Raji (cell line): ENCODE measurements around the gene ETFDH.

Experiments
- POLR2A ChIP-seq: IDR thresholded peaks from 2 replicates; pipeline ENCODE4 v1.6.1; 2011; ENCODE audit warnings: low read depth, low read length, control low read depth; ENCODE audit not compliant: insufficient read depth

ETFDH gene

DNA sequence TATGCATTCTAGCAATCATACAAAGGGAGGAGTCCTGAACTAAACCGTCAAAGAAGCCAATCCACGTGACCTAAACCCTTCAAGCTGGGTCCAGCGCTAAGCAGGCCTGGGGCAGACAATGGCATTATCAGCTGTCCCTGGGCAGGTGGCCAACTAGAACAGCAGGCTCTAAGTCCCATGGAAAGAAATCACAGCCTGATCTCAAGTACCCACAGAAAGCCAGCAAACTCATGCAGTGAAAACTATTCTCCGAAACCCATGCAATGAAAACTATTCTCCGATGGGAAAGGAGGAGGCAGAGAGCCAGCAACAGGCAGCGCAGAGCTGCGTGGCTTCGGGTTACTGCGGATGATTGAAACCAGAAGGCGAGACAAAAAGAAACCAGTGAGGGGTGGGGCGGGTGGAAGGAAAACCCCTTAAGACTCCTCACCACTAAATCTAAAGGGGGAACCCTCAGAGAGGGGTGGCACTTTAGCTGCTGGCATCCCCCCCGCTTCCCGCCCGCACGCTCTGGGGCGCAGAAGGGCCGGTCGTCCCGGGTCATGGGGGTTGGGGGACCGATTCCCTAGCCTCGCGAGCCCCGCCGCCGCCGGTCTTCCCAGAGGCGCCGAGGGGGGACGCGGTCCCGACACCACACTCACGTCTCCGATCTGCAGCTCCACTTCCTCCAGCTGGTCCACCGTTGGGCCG, 976 bp upstream of the ETFDH start:
- no peak for TF ChIP-seq POLR2A

DNA sequence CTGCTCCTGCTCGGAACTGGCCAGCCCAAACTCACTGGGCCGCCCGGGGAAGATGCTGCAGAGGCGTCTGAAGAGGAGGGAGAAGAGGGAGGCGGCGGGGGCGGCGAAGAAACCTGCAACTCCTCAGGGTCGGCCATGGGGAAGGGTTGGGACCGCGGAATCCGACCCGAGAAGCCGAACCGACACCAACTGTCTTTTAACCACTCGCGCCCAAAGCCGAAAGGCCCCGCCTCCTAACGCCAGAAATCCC, 506 bp upstream of the ETFDH start, which contains the start of gene C4orf46:
Gene C4orf46 (minus strand): TSS at position 223 of the 250 bp plus-strand sequence. CDS start 86 bp downstream, at position 137.
- TF ChIP-seq POLR2A, result peak; percentile 65

DNA sequence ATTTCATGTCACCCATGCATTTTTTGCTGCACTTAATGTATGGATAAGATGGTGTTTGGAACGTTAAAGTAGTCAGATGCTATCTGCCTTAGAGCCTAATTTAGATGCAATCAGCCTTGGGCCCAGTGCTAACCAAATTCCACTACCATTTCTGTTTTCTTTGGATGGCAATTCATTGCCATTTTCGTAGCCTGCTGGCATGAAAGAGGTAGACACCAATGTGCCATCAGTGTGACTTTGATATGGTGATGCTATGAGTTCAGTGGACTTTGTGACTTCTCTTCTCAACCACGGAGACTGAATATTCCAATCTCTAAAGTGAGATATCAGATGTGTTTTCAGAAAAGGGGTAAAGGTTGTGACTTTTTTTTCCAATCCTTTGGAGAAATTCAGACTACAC, 1.5 kb downstream of the ETFDH start:
- TF ChIP-seq POLR2A, result no peak

DNA sequence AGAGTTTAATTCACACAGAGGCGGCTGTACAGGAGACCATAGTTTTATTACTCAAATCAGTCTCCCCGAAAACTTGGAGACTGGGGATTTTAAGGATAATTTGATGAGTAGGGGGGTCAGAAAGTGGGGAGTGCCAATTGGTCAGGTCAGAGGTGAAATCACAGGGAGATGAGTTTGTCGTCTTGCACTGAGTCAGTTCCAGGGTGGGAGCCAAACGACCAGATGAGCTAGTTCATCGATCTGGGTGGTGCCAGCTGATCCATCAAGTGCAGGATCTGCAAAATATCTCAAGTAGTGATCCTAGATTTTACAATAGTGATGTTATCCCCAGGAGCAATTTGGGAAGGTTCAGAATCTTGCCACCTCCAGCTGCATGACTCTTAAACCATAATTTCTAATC, 4.0 kb downstream of the ETFDH start:
- no peak for TF ChIP-seq POLR2A

DNA sequence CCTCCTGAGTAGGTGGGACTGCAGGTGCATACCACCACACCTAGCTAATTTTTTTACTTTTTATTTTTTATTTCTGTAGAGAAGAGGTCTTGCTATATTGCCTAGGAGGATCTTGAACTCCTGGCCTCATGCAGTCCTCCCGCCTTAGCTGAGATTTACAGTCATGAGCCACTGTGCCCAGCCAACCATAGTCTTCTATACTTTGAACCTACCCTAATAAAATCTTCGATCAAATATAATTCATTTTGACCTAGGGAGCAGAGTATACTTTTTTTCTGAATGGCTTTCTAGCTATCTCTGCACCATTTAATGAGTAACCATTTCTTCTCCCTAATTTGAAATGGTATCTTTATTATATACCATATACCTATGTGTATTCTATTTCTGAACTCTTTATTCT, 6.7 kb downstream of the ETFDH start:
- no peak for TF ChIP-seq POLR2A

DNA sequence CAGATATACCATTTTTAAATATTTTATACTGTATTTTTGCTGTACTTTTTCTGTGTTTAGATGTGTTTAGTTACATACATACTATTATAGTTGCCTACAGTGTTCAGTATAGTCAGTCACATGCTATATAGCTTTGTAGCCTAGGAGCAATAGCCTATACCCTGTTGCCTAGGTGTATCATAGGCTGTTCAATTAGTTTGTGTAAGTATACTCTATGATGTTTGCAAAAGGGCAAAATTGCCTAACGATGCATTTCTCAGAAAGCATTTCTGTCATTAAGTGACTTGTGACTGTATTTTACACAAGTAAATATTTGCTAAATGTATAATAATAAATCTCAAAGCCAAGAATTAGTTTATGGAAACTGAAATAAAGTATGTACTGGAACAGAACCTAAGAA, 9.5 kb downstream of the ETFDH start:
- TF ChIP-seq POLR2A, result no peak

DNA sequence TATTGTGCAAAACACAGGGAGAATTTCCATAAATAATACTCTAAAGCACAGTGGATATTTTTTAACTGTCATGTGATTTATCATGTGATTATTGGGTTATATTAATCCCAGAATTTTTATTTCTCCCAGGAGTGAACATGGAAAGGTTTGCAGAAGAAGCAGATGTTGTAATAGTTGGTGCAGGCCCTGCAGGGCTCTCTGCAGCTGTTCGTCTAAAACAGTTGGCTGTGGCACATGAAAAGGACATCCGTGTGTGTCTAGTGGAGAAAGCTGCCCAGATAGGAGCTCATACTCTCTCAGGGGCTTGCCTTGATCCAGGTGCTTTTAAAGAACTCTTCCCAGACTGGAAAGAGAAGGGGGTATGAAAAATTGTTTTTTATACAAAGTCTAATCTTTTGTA, 10.0 kb downstream of the ETFDH start:
- no peak for TF ChIP-seq POLR2A

DNA sequence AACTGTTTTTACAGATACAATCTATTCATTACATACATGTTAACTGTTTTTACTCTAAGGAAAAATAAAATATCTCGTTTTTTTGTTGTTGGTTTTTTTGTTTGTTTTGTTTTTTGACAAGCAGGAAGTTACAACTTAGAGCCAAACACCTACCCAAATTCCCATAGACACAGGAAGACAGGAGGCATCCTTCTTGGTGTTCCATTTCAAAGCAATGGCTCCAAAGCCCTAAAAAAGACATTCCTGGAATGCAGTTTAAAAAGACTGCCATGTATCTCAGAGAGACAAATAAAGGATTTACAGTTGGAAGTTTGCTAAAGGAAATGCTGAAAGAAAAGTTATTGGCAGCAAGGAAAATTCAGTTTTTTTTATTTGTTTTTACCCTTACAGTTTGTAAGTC, 16.7 kb downstream of the ETFDH start:
- TF ChIP-seq POLR2A, result no peak

DNA sequence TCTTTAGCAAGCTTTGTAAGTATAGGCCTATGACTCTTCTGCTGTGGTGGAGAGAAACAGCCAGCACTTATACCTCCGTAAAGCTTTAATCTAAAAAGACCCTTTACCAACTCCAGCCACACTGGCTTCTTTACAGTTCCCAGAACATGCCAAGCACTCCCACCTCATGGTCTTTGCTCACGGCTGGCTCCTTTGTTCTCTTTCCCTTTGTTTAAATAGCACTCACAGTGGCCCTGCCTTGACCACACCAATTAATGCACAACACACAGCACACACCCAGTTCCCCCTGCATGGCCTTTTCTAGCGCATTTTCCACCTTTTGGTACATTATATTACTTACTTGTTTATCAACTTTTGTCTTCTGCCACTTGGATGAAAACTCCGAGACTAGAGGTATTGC, 32.2 kb downstream of the ETFDH start:
- TF ChIP-seq POLR2A, result no peak

DNA sequence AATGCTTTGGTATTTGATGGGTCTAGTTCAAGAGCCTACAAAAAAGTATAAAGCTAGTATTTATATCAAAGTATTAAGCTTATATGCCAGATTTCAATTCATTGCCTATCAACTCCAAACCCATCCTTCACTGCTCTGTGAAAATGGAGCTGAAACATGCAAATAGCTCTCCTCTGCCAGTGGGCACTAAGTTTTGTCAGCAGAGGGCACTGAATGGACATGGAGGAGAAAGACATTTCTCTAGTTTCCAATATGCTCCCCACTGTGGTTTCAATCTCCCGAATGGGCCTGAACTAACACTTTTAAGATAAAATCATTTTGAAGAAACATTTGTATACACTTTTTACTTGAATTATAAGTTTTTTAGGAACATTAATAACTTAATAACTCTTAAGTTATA, 38.7 kb downstream of the ETFDH start:
- TF ChIP-seq POLR2A, result no peak

DNA sequence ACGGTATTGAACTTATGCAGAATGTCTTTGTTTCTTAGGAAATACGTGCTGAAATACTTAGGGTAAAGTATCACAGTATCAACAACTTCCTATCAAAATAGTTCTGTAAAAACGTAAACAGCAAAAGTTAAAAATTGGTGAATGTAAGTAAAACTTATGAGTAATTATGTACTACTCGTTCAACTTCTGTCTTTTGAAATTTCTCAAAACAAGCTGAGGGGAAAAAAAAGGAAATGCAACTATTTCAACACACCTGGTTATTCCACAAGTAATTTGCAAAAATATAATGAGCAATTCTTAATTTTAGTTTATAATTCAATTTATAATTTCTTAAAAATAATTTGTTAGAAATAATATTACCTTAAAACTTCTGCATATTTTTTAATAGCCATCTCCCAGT, 42.8 kb downstream of the ETFDH start:
- TF ChIP-seq POLR2A, result no peak

DNA sequence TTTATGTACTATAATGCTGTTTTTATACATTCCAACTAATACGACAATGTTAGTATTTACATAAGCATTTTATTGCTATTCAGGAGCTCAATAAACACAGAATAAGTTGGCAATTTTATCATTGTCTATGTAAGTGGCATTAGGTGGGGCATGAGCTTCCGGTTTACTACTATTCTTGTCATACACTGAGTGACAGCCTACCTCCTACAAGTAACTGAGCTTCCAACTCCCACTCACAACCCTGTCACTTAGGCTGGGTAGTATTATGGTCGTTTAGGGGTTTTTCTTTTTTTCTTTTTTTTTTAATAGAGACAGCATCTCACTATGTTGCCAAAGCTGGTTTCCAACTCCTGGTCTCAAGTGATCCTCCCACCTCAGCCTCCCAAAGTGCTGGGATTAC, 43.7 kb downstream of the ETFDH start:
- TF ChIP-seq POLR2A, result no peak

DNA sequence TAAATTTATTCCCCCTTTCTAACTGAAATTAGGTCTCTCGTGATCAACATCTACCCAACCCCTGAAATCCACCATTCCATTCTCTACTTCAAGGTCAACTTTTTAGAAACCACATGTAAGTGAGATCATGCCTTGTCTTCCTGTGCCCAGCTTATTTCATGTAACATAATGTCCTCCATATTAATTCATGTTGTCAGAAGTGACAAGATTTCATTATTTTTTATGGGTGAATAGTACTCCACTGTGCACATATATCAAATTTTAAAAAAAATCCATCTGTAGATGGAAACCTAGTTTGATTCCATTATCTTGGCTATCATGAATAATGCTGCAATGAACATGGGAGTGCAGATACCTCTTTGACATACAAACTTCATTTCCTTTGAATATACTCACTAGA, 49.6 kb downstream of the ETFDH start:
- TF ChIP-seq POLR2A, result no peak

DNA sequence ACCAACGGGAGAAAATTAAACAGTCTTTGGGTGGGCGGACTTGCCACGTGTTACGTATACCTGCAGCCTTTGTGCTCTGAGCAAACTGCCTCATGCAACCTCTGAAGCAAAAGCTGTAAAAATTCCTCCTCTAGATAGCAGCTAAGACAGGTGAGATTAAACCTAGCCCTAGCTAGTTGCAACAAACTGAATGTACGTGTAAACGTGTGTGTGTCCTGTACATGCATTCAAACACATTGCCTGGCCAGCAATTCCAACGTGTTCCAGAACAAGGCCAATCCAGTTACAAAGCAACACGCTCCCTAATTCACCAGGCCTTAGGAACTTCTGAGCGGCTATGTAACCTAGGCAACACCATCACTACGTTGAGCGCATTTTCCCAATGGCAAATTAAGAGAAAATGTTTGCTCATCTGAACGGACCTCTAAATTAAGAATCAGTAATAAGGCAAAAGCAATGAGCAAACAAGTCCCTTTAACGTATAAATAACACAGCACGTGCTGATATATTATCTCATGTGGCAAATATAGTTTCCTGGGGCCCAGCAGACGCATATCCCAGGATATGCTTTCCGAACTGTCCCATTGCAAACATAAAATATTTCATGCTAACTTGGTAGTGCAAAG, 50.3 kb downstream of the ETFDH start:
- TF ChIP-seq POLR2A, result no peak

DNA sequence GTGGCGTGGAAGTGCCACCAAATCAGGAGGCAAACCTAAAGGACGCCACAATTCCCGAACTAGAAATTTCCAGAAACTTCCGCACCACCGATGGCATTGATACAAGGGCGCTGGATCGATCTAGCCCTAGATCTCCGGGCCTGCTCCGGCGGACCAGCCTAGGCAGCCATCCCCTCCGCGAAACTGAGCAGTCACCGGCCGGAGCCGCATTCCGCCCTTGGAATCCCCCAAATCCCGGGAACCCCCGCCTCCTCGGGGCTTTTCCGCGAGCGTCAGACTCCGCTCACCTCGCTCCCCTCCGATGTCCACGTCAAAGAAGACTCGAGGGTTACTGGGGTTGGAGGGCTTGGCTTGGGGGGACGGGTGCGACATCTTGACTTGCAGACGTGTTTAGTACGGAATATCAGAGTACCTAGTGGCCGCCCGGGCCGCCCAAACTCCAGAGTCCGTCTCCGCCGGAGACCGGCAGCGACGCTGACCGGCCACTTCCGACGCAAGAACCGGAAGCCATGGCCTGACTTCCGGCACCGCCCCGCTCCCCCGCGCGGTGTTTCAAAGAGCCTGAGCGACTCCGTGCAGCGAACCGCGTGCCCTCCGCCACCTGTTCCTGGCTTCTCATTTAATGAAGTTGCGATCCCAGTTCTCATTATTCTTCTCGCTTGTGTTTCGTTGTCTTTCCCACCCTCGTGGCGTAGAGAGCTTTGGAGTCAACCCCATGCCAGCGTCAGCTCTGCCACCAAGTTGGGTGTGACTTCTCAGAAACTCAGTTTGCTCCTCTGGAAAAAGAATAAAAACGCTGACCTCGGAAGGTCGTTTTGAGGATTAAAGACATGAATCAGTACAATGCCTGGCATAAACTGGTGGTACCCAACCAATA, 51.1 kb downstream of the ETFDH start, which contains the start of gene PPID:
Gene PPID (minus strand): TSS at position 480 of the 877 bp plus-strand sequence. CDS start 108 bp downstream, at position 372.
- peak; percentile 59 for TF ChIP-seq POLR2A

DNA sequence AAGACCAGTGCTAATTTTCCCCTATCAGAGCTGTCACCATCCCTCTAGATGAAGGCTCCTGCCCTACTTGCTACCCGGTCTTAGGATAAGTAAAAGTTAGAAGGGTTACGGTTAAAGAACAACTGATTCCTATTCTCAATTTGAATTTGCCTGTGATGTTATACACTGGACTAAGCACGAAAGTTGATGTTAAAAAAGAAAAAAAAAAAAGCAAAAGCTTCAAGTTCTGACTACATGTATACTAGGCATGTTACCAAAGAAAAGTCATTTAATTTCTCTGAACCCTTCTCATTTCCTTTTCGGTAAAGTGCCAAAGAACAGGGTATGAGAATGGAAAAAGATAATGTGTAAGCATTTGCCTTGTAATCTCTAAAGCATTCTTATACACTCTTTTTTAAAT, 52.5 kb downstream of the ETFDH start:
- no peak for TF ChIP-seq POLR2A
